ENCODE measurements around the gene DDAH1. TPM values are rescaled to one million over a fixed set of nuclear protein-coding genes. Genes with fewer than 3 reads are reported as not detected.
"Not testable (repeated sequence)": the region's sequence is repeated elsewhere in the genome, so short reads cannot be mapped to it uniquely, and the experiment has no call there.

Gene DDAH1
- 48.1 TPM for polyA plus RNA-seq (2013, experiment 1 of 2)
- 44.5 TPM for polyA plus RNA-seq (2013, experiment 2 of 2)

DNA sequence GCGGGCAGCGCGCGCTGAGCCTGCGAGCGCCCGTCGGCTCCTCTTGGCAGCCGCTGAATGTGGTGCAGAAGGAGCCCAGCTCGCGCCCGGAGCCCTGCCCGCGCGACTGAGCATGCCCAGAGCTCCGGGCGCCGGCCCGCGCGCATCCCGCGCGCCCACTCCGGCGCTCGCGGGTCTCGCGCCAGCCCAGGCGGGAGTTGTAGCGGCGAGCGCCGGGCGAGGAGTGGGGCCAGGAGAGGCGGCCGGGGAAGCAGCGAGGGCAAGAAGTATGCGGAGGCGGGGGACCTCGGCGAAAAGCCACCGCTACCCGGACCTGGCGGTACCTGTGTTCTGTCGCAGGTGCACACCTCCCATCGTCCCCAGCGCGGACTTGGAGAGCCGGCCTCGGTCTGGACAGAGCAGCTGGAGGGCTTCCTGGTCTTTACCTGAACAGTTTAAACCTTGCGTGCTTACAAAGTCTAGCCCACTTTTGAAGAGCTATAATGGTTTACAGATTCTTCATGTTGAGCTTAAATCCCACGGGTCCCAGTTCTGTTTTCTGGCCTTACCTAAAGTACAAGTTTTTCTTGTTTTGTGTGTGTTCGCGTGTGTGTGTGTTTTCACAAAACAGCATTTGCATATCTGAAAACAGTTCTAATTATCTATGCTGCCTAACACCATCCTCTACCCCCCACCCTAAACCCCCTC lies at the start of gene DDAH1:
DDAH1 (minus strand) TSS at position 61 of the 687 bp plus-strand sequence. CDS start 114 bp downstream, outside the sequence.
- Histone ChIP-seq H3K4me3 (ENCODE audit: extremely low read depth, insufficient read depth, low read length, poor library complexity, severe bottlenecking) (peak within 1 kb of the TSS; percentile 62), H3K27ac (ENCODE audit: low read depth, low read length, severe bottlenecking) (peak within 1 kb of the TSS; percentile 64), H3K36me3 (ENCODE audit: control insufficient read depth, insufficient read depth, low read length) (peaks cover 7% of the 10 kb centered on the region), H3K9me3 (ENCODE audit: control insufficient read depth, low read length) (no peaks in the 10 kb centered on the region), H3K4me1 (ENCODE audit: control insufficient read depth, insufficient read depth, low read length, poor library complexity, severe bottlenecking) (peaks cover 8% of the 10 kb centered on the region)
- WGBS, 2 experiments (ENCODE audit: insufficient coverage in 2 of 2) = 0 to 3% methylated on average over 32 to 44 of the region's 56 CpGs

DNA sequence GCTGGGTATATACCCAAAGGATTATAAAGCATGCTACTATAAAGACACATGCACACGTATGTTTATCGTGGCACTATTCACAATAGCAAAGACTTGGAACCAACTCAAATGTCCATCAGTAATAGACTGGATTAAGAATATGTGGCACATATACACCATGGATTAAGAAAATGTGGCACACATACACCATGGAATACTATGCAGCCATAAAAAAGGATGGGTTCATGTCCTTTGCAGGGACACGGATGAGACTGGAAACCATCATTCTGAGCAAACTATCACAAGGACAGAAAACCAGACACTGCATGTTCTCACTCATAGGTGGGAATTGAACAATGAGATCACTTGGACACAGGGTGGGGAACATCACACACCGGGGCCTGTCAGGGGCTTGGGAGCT lies 49.0 kb upstream of the DDAH1 start:
- not testable (repeated sequence) for H3K9me3 ChIP-seq (ENCODE audit: control insufficient read depth, low read length); H3K27ac ChIP-seq (ENCODE audit: low read depth, low read length, severe bottlenecking); H3K4me3 ChIP-seq (ENCODE audit: extremely low read depth, insufficient read depth, low read length, poor library complexity, severe bottlenecking); H3K4me1 ChIP-seq (ENCODE audit: control insufficient read depth, insufficient read depth, low read length, poor library complexity, severe bottlenecking); H3K36me3 ChIP-seq (ENCODE audit: control insufficient read depth, insufficient read depth, low read length)
- 100% methylated on average over 1 of the region's 4 CpGs; no CpG with 5 or more reads in 1 of the 2 experiments for WGBS, 2 experiments (ENCODE audit: insufficient coverage in 2 of 2)

GRCh38 chr1:85504417-85504816 lies 39.5 kb upstream of the DDAH1 start:
- peaks cover 36% of the 10 kb centered on the region for H3K36me3 ChIP-seq (ENCODE audit: control insufficient read depth, insufficient read depth, low read length)
- 100% methylated on average over 1 of the region's 1 CpG for WGBS, 2 experiments (ENCODE audit: insufficient coverage in 2 of 2)
- peaks cover 4% of the 10 kb centered on the region for H3K4me1 ChIP-seq (ENCODE audit: control insufficient read depth, insufficient read depth, low read length, poor library complexity, severe bottlenecking)
- no peak overlapping the region for H3K27ac ChIP-seq (ENCODE audit: low read depth, low read length, severe bottlenecking)
- no peak overlapping the region for H3K4me3 ChIP-seq (ENCODE audit: extremely low read depth, insufficient read depth, low read length, poor library complexity, severe bottlenecking)
- no peaks in the 10 kb centered on the region for H3K9me3 ChIP-seq (ENCODE audit: control insufficient read depth, low read length)

- peak overlapping the region; percentile 8 for H3K27ac ChIP-seq (ENCODE audit: low read depth, low read length, severe bottlenecking)
- WGBS, 2 experiments (ENCODE audit: insufficient coverage in 2 of 2) = 91 to 100% methylated on average over 1 of the region's 3 CpGs
- no peak overlapping the region for H3K4me3 ChIP-seq (ENCODE audit: extremely low read depth, insufficient read depth, low read length, poor library complexity, severe bottlenecking)
- peaks cover 7% of the 10 kb centered on the region for H3K4me1 ChIP-seq (ENCODE audit: control insufficient read depth, insufficient read depth, low read length, poor library complexity, severe bottlenecking)
- H3K36me3 ChIP-seq (ENCODE audit: control insufficient read depth, insufficient read depth, low read length) = peaks cover 30% of the 10 kb centered on the region
- no peaks in the 10 kb centered on the region for H3K9me3 ChIP-seq (ENCODE audit: control insufficient read depth, low read length)
Measured at GRCh38 chr1:85502625-85503083, 37.7 kb upstream of the DDAH1 start.

DNA sequence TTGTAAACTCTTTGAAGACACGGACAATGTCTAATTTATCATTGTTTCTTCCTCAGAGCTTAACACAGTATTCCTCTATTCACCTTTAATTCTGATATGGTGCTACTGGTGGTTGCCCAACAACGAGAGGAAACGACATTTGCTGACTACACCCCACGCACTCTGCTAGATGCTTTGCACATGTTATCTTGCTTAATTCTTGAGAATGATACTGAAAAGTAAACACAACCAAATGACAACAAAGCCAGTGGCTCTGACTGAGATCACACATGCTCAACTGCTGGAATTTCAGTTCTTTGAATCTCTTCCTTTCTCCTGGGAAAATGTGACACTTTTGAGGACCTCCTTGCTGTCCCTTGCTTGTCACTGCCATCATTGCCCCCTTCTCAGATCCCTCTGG lies 37.2 kb upstream of the DDAH1 start:
- Histone ChIP-seq H3K9me3 (ENCODE audit: control insufficient read depth, low read length) (no peaks in the 10 kb centered on the region), H3K36me3 (ENCODE audit: control insufficient read depth, insufficient read depth, low read length) (peaks cover 30% of the 10 kb centered on the region), H3K27ac (ENCODE audit: low read depth, low read length, severe bottlenecking) (peak overlapping the region; percentile 8), H3K4me3 (ENCODE audit: extremely low read depth, insufficient read depth, low read length, poor library complexity, severe bottlenecking) (no peak overlapping the region), H3K4me1 (ENCODE audit: control insufficient read depth, insufficient read depth, low read length, poor library complexity, severe bottlenecking) (peaks cover 8% of the 10 kb centered on the region)
- 88% methylated on average over 1 of the region's 4 CpGs; no CpG with 5 or more reads in 1 of the 2 experiments for WGBS, 2 experiments (ENCODE audit: insufficient coverage in 2 of 2)

GRCh38 chr1:85501355-85501898 lies 36.5 kb upstream of the DDAH1 start:
- H3K4me3 ChIP-seq (ENCODE audit: extremely low read depth, insufficient read depth, low read length, poor library complexity, severe bottlenecking) = no peak overlapping the region
- 88 to 100% methylated on average over 1 to 2 of the region's 2 CpGs for WGBS, 2 experiments (ENCODE audit: insufficient coverage in 2 of 2)
- H3K36me3 ChIP-seq (ENCODE audit: control insufficient read depth, insufficient read depth, low read length) = peaks cover 27% of the 10 kb centered on the region
- H3K9me3 ChIP-seq (ENCODE audit: control insufficient read depth, low read length) = no peaks in the 10 kb centered on the region
- H3K4me1 ChIP-seq (ENCODE audit: control insufficient read depth, insufficient read depth, low read length, poor library complexity, severe bottlenecking) = peaks cover 15% of the 10 kb centered on the region
- no peak overlapping the region for H3K27ac ChIP-seq (ENCODE audit: low read depth, low read length, severe bottlenecking)

DNA sequence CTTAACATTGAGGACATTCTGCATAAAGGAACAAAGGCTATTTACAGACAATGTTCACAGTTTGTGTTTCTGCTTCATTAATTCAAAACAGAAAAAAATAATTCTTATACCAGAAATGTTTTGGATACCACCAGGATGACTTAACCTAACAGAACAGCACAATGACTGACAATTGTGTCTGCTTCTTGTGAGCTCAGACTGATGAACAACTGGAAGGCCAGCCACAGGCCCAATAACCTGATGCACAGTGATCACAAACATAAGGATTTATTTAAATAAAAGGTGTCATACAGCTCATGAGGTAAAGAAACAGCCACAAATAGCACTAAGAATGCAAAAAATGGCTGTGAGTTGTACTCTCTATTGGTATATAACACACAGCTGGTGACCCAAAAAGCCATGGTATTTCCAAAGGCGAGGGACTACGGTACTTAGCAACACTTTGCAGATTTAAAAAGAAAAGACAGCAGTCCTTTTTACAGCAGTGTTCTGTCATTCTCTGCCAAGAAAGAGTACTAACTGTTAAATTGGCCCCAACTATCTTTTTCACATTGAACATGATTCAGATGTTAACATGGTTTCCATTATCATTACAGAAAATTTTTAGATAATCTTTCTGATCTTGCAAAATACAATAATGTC lies 32.1 kb upstream of the DDAH1 start:
- 92 to 100% methylated on average over 2 of the region's 2 CpGs for WGBS, 2 experiments (ENCODE audit: insufficient coverage in 2 of 2)
- Histone ChIP-seq H3K4me3 (ENCODE audit: extremely low read depth, insufficient read depth, low read length, poor library complexity, severe bottlenecking) (no peak overlapping the region), H3K27ac (ENCODE audit: low read depth, low read length, severe bottlenecking) (no peak overlapping the region), H3K9me3 (ENCODE audit: control insufficient read depth, low read length) (no peaks in the 10 kb centered on the region), H3K4me1 (ENCODE audit: control insufficient read depth, insufficient read depth, low read length, poor library complexity, severe bottlenecking) (peaks cover 34% of the 10 kb centered on the region), H3K36me3 (ENCODE audit: control insufficient read depth, insufficient read depth, low read length) (peaks cover 26% of the 10 kb centered on the region)

GRCh38 chr1:85495556-85495955 lies 30.6 kb upstream of the DDAH1 start:
- no peak overlapping the region for H3K4me3 ChIP-seq (ENCODE audit: extremely low read depth, insufficient read depth, low read length, poor library complexity, severe bottlenecking)
- WGBS, 2 experiments (ENCODE audit: insufficient coverage in 2 of 2) = 98% methylated on average over 5 of the region's 6 CpGs; no CpG with 5 or more reads in 1 of the 2 experiments
- peaks cover 42% of the 10 kb centered on the region for H3K36me3 ChIP-seq (ENCODE audit: control insufficient read depth, insufficient read depth, low read length)
- peak overlapping the region; percentile 51 for H3K27ac ChIP-seq (ENCODE audit: low read depth, low read length, severe bottlenecking)
- H3K9me3 ChIP-seq (ENCODE audit: control insufficient read depth, low read length) = no peaks in the 10 kb centered on the region
- H3K4me1 ChIP-seq (ENCODE audit: control insufficient read depth, insufficient read depth, low read length, poor library complexity, severe bottlenecking) = peaks cover 34% of the 10 kb centered on the region

- WGBS, 2 experiments (ENCODE audit: insufficient coverage in 2 of 2) = 67% methylated on average over 1 of the region's 2 CpGs; no CpG with 5 or more reads in 1 of the 2 experiments
Measured at GRCh38 chr1:85494904-85495266, 29.9 kb upstream of the DDAH1 start.

DNA sequence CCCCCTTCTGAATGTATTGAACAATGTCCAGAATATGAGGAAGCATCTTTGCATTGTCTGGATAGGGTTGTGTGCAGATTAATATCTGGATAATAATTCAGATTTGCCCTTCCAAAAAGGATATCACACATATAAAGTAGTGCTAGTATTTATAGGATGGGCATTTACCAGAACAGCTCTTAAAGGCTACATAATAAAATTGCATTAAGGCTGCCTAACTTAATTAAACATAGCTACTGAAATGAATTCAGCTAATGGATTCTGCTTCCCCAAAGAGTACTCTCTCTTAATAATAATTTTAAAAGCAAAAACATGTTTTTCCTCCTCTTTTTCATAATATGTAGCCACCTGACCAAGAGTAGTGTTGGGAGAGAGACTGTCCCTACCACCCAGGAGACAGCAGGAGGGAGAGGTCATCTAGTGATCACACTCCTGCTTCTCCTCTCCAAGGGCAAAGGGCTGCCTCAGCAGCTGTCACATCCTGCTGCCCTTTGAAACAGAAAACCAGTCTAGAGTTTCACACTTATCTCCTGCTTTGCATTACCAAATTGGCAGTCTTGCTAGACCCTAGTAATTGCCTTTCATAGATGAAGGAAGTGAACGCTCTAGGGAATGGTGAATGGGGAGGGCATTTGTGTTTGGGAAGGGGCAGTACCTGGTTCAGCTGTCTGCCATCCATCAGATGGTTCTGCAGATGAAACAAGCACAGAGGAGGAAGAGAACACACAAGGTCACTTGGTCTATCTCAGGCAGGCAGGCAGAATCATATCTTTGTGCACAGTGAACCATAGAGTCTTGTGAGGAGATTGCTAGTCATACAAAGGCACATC lies 29.3 kb upstream of the DDAH1 start:
- WGBS, 2 experiments (ENCODE audit: insufficient coverage in 2 of 2) = 83 to 100% methylated on average over 1 of the region's 1 CpG
- H3K27ac ChIP-seq (ENCODE audit: low read depth, low read length, severe bottlenecking) = peak overlapping the region; percentile 51

More at GRCh38 chr1:85494904-85495266, 29.9 kb upstream of the DDAH1 start:
- Histone ChIP-seq H3K27ac (ENCODE audit: low read depth, low read length, severe bottlenecking) (peak overlapping the region; percentile 51), H3K4me1 (ENCODE audit: control insufficient read depth, insufficient read depth, low read length, poor library complexity, severe bottlenecking) (peaks cover 34% of the 10 kb centered on the region), H3K36me3 (ENCODE audit: control insufficient read depth, insufficient read depth, low read length) (peaks cover 48% of the 10 kb centered on the region), H3K4me3 (ENCODE audit: extremely low read depth, insufficient read depth, low read length, poor library complexity, severe bottlenecking) (no peak overlapping the region), H3K9me3 (ENCODE audit: control insufficient read depth, low read length) (no peaks in the 10 kb centered on the region)

More for the DNA sequence above, 29.3 kb upstream of the DDAH1 start:
- peaks cover 34% of the 10 kb centered on the region for H3K4me1 ChIP-seq (ENCODE audit: control insufficient read depth, insufficient read depth, low read length, poor library complexity, severe bottlenecking)
- H3K4me3 ChIP-seq (ENCODE audit: extremely low read depth, insufficient read depth, low read length, poor library complexity, severe bottlenecking) = no peak overlapping the region
- no peaks in the 10 kb centered on the region for H3K9me3 ChIP-seq (ENCODE audit: control insufficient read depth, low read length)
- peaks cover 48% of the 10 kb centered on the region for H3K36me3 ChIP-seq (ENCODE audit: control insufficient read depth, insufficient read depth, low read length)
